ENCODE measurements around the gene FEM1B.

FEM1B gene

DNA sequence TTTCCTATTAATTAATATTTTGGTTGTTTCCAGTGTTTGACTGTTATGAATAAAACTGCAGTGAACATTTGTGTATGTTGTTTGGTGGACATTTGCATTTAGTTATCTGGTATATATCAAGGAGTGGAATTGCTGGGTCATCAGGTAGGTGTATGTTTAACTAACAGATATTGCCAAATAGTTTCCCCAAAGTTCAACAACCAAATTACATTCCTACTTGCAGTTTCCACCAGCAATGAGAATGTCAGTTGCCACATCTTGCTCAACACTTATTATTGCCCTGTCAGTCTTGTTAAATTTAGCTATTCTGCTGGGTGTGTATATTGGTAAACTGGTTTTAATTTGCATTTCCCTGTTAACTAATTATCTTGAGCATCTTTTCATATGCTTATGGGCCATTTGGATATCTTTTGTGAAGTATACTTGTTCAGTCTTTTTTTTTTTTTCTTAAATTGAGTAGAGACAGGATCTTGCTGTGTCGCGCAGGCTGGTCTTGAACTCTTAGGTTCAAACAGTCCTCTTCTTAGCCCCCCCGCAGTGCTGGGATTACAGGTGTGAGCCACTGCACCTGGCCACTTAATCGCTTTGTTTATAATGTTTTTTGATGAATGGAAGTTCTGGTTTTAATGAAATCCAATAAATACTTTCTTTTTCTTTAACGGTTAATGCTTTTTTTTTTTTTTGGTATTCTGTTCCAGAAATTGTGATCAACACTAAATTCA, 7.9 kb downstream of the FEM1B start:
- DNase-seq (ENCODE audit: low read depth): no peak

DNA sequence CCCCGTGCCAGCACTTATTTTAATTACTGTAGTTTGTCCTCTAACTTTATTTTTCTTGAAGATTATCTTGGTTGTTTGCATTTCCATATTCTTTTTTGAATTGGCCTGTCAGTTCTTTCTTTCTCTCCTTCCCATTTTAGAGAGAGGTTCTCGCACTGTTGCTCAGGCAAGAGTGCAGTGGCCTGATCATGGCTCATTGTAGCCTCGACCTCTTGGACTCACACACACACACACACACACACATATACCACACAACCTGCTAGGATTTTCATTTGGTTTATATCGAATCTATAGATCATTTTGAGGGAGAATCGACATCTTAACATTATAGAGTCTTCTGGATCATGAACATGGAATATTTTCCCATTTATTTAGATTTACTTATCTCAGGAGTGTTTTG, 8.7 kb downstream of the FEM1B start:
- no peak for DNase-seq (ENCODE audit: low read depth)

DNA sequence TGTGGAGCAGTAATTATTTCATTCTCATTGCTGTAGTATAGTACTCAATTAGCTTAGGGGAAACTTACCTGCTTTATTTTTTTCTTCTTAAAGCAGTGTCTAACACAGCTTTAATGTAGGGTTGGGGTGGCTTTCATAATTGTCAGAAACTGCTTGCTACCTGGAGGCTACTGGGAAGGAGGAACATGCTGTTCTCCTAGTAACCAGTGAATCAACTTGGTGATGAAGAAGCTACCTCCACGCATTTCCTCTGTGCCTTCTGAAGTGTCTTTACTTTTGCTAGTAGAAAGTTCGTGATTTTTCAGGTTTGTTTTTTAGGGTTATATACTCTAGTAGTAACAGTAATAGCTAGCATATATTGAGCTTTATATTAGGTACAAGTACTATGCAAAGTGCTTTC, 11.5 kb downstream of the FEM1B start:
- DNase-seq (ENCODE audit: low read depth): no peak

DNA sequence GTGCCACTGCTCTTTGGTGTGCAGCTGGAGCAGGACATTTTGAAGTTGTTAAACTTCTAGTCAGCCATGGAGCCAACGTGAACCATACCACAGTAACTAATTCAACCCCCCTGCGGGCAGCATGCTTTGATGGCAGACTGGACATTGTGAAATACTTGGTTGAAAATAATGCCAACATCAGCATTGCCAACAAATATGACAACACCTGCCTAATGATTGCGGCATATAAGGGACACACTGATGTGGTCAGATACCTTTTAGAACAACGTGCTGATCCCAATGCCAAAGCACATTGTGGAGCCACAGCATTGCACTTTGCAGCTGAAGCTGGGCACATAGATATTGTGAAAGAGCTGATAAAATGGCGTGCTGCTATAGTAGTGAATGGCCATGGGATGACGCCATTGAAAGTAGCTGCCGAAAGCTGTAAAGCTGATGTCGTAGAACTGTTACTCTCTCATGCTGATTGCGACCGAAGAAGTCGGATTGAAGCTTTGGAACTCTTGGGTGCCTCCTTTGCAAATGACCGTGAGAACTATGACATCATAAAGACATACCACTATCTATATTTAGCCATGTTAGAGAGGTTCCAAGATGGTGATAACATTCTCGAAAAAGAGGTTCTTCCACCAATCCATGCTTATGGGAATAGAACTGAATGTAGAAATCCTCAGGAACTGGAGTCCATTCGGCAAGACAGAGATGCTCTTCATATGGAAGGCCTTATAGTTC, 12.2 kb downstream of the FEM1B start:
- DNase-seq (ENCODE audit: low read depth): no peak

DNA sequence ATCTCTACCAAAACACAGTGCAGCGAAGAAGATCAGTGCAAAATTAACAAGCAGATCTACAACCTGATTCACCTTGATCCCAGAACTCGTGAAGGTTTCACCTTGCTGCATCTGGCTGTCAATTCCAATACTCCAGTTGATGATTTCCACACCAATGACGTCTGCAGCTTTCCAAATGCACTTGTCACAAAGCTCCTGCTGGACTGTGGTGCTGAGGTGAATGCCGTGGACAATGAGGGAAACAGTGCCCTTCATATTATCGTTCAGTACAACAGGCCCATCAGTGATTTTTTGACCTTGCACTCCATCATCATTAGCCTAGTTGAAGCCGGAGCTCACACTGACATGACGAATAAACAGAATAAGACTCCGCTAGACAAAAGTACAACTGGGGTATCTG, 13.2 kb downstream of the FEM1B start:
- no peak for DNase-seq (ENCODE audit: low read depth)

DNA sequence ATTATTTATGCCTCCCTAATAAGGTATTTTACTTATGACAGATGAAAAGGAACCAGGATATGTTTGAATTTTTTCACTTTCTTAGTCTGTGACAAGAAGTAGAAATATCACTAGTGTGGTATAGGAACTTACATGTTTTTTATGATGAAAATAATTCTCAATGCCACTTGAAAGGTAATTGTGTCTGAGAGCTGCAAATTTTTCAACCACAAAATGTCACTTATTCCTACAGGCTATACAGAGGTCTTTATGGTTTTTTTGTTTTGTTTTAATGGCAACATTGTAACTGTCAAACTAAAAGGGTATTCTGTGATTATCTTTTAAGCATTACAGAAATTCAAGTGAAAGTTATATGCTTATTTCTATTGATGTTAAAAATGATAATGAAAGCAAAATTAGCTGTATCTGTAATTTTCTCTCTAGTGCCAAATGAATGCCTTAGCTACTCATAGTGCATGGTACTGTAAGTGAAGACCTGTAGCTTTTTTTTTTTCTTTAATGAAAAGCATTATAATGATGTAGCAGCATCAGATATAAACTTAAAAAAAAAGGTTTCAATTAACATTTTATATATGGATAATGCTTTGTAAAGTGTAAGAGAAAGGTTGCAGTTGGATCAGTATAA, 14.7 kb downstream of the FEM1B start:
- DNase-seq (ENCODE audit: low read depth): no peak

DNA sequence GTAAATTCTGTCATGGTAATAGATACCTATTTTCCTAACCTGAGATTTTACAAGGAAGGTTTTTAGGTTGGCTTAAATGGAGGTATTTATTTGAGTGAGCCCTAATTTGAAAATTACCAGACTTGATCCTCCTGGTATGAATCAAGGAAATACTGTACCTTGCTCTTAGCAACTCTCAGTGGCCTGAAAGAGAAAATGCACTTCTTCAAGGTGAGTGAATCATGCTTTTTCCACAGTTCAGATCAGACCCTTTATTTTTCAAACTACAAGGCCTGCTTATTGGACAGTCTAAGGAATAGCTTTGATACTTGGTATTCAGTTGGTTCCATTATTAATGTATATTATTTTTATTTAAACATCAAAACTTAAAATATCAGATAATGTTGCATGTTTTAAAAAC, 15.4 kb downstream of the FEM1B start:
- DNase-seq (ENCODE audit: low read depth): no peak

DNA sequence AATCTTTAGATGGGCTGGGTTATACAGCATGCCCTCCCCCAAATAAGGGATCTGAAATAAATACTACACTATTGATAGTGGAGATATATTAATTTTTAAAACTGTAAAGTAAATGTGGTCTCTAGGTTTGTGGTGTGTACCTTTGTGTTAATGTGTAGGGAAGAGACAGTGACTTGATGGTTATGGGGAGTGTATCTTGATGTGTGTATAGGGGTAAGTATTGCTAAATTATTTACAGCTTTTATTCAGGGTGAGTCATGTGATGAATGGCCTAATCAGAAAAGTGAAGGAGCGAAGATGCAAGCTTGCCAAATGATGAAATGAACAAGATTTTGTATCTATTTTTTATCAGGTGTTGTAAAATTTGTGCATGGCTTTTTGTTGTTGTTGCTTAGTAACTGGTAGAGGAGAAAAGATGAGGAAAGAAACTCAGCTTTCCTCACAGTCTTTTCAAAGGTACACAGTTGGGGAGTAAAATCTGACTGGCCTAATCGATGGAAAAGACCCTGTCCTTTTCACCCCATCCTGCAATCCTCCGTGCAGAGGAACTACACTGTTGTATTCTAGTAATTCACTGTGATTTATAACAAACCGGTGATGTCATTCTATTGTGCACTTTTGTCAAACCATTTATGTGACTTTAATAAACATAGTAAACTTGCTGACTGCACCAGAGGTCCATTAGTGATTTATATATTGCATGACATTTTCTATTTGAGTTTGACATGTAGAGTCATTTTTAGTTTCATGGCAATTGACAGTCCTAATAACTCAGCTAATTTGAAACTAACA, 17.7 kb downstream of the FEM1B start:
- DNase-seq (ENCODE audit: low read depth): no peak

DNA sequence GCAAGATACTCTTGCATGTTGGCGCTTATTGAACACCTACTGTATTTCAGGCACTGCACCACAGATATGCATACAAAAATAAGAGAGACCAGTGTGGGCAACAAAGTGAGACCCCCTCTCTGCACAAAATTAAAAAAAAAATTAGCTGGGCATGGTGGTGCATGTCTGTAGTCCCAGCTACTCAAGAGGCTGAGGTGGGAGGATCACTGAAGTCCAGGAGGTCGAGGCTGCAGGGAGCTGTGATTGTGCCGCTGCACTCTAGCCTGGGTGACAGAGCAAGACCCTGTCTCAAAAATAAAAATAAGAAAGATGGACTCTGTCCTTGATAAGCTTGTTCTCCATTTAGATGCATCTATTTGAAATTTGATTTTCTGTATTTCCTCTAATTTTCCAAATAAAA, 20.8 kb downstream of the FEM1B start:
- no peak for DNase-seq (ENCODE audit: low read depth)

DNA sequence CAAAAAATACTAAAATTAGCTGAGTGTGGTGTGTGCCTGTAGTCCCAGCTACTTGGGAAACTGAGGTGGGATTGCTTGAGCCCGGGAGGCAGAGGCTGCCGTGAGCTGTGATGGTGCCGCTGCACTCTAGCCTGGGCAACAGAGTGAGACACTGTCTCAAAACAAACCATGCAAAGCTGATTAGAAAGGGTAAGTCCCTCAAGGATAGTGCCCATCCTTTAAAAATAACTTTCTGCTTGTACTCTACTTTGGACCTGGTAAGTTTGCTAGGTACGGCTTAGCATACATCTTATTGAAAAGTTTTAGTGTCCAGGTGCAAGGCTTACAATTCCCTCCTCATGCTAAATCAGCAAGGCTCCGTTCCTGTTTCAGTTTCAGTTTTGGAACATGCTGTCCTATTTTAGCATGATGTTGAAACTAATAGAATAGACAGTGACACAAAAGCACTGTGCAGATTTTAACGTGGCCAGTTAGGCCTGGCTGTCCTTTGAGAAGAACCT, 21.4 kb downstream of the FEM1B start:
- no peak for DNase-seq (ENCODE audit: low read depth)

DNA sequence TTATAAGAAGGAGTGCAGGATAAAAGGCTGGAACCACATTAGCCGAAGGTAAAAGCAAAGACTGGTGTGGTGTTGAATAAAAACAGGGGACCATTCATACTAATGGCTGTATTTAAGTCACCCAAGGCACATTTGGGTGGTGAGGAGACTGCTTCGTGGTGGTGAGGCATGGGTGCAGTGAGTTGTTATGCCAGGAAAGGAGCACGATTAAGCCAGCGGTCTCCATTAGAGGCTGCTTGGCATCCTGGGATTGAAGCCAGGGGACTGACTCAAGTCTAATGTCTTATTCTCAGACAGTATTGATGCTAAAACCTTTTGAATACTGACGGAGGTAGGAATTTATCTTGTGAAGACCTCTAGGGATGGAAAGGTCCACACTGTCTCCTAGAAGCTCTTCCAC, 21.9 kb downstream of the FEM1B start:
- no peak for DNase-seq (ENCODE audit: low read depth)

DNA sequence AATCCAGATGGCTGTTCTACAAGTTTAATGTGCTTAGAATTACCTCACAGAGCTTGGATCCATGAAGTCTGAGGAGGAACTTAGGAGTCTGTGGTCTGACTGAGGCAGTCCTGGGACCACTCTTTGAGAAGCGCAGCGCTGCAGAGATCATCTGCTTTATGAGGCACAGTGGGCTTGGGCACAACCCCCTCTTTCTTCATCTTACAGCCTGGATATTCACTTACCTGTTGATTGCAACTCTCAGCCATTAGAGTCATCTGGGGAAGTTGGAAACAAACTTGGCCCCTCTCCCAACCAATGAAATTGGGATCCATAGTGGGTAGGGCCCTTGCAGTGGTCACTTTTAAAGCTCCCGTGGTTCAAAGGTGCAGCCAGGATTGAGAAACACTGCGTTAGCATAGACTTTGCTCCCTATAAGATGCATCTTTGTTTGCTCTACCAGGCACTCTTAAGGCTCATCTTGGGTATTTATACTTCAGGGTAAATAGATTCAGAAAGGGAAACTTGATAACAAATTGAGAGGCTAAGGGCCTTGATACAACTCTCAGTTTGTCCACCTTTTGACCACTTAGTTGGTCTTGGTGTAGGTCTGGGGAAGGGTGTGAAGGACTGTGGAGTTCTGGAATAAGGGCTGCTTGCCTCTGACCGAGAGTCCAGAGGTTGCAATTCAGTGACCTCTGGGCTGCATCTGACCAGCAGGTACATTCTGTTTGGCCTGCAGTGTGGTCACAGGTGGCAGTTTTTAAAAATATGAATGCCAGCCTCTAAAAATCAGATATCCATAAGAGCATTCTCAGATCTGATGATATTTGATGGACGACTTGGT, 22.8 kb downstream of the FEM1B start:
- no peak for DNase-seq (ENCODE audit: low read depth)

DNA sequence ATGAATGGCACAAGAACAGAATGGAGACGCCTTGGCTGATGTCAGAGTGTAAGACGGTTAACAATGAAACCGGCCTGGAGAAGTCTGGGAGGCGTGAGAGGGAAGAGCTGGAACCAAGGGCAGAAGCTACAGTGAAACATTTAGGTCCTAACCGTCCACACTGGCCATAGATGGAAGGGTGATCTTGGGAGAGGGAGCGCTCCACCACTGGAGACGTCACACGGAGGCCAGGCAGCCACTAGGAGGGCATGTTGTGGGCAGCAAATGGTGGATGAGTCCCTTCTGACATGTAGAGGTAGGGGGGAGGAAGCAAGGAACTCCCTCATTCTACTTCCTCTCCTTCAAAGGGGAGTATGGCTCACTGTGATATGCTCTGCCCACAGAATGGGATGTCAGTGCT, 23.8 kb downstream of the FEM1B start:
- DNase-seq (ENCODE audit: low read depth): no peak

DNA sequence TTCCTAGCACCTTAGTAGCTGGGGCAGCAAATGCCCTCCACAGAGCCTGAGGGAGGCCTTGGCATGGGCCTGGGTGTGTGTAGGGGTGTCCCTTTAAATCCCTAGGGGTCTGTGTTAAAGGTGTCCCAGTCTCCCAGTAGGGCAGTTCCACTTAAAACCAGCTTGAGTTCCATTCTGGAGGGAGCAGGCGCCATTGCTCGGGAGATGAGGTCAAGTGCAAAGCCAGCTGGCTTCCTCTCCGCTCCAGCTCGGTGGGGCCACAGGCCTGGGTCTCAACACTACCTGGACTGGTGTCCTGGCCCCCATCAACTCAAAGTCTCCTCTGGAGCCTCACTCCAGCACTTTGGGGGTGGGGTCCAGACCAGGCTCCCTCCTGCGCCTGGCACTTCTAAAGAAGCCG, 25.2 kb downstream of the FEM1B start:
- no peak for DNase-seq (ENCODE audit: low read depth)

DNA sequence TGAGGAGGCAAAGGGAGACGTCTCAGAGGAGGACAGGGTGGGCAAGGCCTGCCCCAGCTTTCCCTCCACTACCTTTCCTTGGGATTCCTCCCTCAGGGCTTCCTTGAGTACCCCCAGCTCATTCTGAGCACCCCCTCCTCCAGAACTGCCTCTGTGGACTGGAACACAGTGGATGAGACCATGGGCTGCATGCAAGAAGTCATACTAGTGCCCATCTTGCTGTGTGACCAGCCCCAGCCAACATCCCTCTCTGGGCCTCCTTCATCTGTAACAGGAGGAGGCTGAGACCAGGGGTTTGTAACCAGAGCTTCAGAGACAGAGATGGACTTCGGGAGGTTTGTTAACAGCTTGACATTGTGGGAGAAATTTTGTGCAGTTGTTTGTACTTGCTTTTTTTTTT, 25.6 kb downstream of the FEM1B start:
- no peak for DNase-seq (ENCODE audit: low read depth)

DNA sequence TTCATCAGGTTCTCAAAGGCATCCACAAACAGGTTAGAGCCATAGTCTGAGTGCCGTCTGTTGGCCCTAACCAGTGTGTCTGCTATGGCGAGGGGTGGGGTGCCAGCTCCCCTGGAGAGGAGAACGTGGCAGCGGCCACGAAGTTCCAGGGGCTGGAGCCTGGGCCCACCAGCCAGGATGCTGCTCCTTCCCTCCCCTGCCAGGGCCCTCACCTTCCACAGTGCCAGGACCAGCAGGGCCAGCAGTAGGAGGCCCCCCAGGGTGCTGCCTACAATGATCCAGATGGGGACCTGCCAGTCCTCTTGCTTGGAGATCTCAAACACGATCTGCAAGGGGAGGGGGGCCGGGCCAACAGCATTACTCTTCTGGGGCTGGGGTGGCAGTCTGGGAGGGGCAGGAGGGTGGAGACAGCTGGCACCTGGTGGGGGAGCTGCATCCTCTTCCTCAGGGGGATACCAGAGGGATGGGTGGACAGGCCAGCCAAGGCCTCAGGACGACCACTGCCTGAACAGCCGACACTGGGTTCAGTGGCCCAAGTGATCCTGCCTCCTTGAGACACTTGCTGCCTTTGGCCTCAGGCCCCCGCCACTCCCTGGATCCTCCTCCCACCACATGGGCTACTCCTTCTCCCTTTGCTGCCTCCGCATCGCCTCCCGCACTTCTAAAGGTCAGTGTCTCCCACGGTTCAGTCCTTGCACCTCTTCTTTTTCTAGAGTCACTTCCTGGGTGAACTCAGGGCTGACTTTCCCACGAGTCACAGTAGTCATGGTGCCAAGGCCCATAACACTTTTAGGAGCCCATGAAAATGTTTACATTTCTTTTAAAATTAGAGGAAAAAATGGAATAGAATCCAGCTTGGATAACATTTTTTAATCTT, 26.3 kb downstream of the FEM1B start:
- no peak for DNase-seq (ENCODE audit: low read depth)

DNA sequence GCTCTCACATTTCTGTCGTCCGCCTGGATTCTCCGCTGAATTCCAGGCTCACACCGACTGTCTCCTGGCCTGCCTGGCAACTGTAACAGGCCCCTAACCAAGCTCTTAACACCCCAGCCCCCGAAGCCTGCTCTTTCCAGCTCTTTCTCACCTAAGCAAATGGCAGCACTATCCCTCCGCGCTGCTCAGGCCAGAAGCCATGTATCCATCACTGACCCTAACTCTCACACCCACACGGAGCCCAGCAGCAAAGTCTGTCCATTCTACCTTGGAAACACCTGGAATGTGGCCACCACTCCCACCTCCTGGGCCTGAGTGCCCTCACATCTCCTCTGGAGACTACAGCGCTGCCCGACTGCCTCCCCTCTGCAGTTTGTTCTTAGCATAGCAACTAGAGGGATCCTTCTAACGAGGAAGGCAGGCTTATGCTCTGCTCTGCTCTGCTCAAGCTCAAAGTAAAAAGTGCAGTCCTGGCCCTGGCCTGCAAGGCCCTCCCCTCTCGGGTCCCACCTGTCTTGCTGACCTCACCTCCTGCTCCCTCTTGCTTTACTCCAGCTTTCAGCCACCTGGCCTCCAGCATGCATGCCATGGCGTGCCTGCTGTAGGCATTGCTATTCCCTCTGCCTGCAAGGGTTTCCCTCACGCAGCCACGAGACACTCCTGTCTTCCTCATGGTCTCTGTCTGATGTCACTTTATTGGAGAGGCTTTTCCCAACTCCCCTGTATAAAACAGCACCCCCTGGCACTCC, 27.2 kb downstream of the FEM1B start:
- no peak for DNase-seq (ENCODE audit: low read depth)

DNA sequence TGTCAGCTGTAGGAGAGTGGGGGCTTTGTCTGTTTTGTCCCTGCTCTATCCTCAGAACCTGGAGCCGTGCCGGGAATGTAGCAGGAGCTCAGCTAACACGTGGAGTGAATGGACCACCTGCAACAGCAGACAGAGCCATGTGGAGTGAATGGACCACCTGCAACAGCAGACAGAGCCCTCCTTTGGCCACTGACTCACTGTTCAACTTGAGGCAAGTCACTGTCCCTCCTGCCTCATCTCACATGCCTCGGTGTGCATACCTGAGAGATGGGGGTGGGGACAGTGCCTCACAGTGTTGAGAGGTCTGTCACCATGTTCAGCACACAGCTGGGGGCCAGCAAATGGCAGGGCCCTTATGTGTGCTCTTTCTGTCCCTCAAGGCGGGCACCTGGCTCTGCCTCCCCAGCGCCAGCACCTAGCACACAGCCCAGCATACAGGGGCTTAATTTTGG, 27.9 kb downstream of the FEM1B start:
- no peak for DNase-seq (ENCODE audit: low read depth)

DNA sequence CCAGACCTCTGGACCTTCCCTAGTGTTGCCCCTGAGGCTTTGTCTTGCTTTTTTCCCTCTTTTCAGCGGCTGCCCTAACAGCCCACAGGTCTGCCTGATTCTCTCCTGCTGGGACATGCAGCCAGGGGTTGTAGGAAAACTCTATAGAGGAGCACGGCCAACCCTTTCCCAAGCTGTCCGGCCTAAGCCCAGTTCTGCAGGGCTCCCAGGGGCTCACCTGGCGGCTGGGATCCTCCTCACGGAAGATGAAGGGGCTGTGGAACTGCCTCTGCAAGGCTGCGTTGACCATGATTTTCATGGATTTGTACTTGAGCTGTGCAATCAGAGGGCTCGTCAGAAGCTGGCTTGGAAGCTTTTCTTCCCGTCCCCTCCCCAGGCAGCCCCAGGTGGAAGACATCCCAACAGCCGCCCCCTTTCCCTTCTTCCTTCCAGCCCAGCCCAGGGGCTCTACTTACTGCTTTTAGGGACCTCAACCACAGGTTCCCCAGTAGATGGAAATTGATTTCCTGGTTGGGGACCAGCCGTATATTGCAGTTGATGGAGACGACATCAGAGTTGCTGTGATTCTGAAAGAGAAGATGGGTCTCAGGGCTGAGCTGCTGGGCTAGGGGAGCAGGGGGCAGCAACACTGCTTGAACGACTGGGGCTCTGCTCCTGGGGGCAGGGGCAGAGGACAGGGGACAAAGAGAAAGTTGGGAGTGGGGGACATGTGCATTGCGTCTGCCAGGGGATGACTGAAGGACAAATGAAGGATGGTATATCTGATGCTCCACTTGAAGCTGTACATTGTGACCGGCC, 29.8 kb downstream of the FEM1B start:
- no peak for DNase-seq (ENCODE audit: low read depth)

Measured in stimulated activated CD8-positive, alpha-beta memory T cell treated with anti-CD3 and anti-CD28 coated beads, Interleukin-4, amount 100 ng/mL, for 24 hours (primary cell).